A673 (cell line): ENCODE results near the gene MGAT5. TPM values are rescaled to one million over a fixed set of nuclear protein-coding genes. Genes with fewer than 3 reads are reported as not detected.

Experiments
- BruUV-seq: library from RNA; stranded (reverse); fragments of 400-500 nt; replicated peaks from 2 replicates; lab custom pipeline; 2021; lab: Mats Ljungman, UMichigan
- CTCF ChIA-PET: fragments of 300-600 bp; sonication (Branson Sonifier 250); formaldehyde crosslinking; loops from one replicate; lab custom pipeline; 2022; ENCODE audit warnings: antibody characterized with exemption; lab: Charles Lee
- POLR2A ChIA-PET: fragments of 300-600 bp; sonication (Branson Sonifier 250); formaldehyde crosslinking; loops from one replicate; lab custom pipeline; 2022; ENCODE audit warnings: antibody characterized with exemption; ENCODE audit not compliant: low non-redundant PET; lab: Charles Lee
- DNase-seq: peaks from one replicate; pipeline ENCODE4 v3.0.0-alpha.2; 2015; ENCODE audit warnings: low spot score
- H3K27ac ChIP-seq: fragments of 200-600 bp; sonication (generic); 2 replicates; pipeline ENCODE4 v1.5.1; 2016; ENCODE audit warnings: mixed run types, low read depth, mild to moderate bottlenecking, mixed read lengths, antibody characterized with exemption, low read length; ENCODE audit not compliant: poor library complexity, severe bottlenecking
- H3K27me3 ChIP-seq: fragments of 200-600 bp; sonication (generic); replicated peaks from 2 replicates; pipeline ENCODE4 v1.6.1; 2017; ENCODE audit warnings: mixed run types, low read depth, mild to moderate bottlenecking, mixed read lengths, antibody characterized with exemption, low read length; ENCODE audit not compliant: insufficient read depth, poor library complexity
- H3K36me3 ChIP-seq: fragments of 200-600 bp; sonication (generic); 2 replicates; pipeline ENCODE4 v1.6.1; 2016; ENCODE audit warnings: mixed run types, mild to moderate bottlenecking, mixed read lengths, antibody characterized with exemption, low read length; ENCODE audit not compliant: insufficient read depth, poor library complexity, severe bottlenecking
- H3K4me1 ChIP-seq: fragments of 200-600 bp; sonication (generic); 2 replicates; pipeline ENCODE4 v1.6.1; 2017; ENCODE audit warnings: mixed run types, mild to moderate bottlenecking, mixed read lengths, antibody characterized with exemption, low read length; ENCODE audit not compliant: insufficient read depth, poor library complexity, severe bottlenecking
- H3K4me3 ChIP-seq: fragments of 200-600 bp; sonication (generic); 2 replicates; pipeline ENCODE4 v1.5.1; 2016; ENCODE audit warnings: low read depth, mixed run types, mild to moderate bottlenecking, mixed read lengths, low read length; ENCODE audit not compliant: poor library complexity, severe bottlenecking
- H3K9me3 ChIP-seq: fragments of 200-600 bp; sonication (generic); 2 replicates; pipeline ENCODE4 v1.6.1; 2016; ENCODE audit warnings: mixed run types, low read depth, mild to moderate bottlenecking, mixed read lengths, antibody characterized with exemption, low read length; ENCODE audit not compliant: poor library complexity, severe bottlenecking
- EZH2 ChIP-seq: fragments of 200-600 bp; sonication (generic); IDR thresholded peaks from 2 replicates; pipeline ENCODE4 v1.6.1; 2017; ENCODE audit warnings: borderline replicate concordance, low read depth, mild to moderate bottlenecking, mixed read lengths, antibody characterized with exemption, low read length; ENCODE audit not compliant: poor library complexity, severe bottlenecking
- intact Hi-C: fragments of 100-400 bp; cut with micrococcal nuclease; formaldehyde crosslinking; loops from one replicate; pipeline ENCODE4 v1.10.0; 2022; ENCODE audit not compliant: unreplicated experiment
- total RNA-seq: library from RNA; stranded (reverse); gene quantifications from 2 replicates; pipeline ENCODE4 v1.2.3, GENCODE V29; 2021
- TF ChIP-seq, protein P1 (sequence below): fragments of 300-800, 200-600 bp; sonication (generic); conservative IDR thresholded peaks from 2 replicates; pipeline ENCODE4 v1.5.1; 2017; ENCODE audit warnings: low read depth, mild to moderate bottlenecking, antibody characterized with exemption, low read length, moderate library complexity, mixed read lengths

Gene MGAT5
- total RNA-seq, 1 experiment from 2014 or later = 11.0 TPM

DNA sequence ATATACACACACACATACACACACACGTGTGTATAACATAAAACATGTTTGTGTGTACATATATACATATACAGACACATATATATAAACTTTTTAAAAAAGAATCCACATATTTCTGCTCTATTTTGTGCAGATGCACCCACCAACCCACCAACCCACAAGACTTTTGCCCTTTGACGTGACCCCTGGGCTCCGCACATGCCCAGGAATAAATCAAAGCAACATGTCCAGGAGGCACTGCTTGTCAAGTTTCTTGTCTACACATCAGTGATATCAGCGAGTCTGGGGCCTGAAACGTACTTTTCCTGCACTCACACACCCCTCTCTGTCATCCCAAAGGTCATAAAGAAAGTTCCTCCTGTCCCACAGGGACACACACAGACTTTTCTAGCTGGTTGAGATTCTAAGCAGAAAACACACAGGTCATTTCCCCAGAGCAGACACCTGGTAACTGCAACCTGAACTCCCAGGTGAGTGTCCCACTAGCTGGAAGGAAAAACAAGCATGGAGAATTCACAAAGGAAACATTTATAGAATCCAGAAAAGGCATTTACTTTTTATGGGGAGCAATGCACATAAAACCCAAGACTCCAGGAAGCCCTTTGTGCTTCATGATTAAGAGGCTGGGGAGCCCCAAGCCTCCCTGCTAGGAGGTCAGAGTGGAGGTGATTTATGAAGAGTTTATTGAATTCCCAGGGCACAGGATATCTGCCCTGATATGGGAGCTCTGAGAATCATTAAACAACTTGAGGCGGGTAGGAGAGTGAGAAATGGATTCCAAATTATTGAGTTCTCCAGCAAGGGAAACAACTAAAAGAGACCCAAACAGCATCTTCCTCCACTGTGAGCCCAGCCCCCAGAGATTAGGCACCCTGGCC is 211.6 kb downstream of the MGAT5 start:
- no peak overlapping the region for H3K27ac ChIP-seq
- H3K36me3 ChIP-seq = no peaks in the 10 kb centered on the region
- no peaks in the 10 kb centered on the region for H3K9me3 ChIP-seq
- no peaks in the 10 kb centered on the region for H3K27me3 ChIP-seq
- POLR2A ChIA-PET = no interaction called here
- no peak overlapping the region for H3K4me3 ChIP-seq
- DNase-seq = no peak
- CTCF ChIA-PET = interaction anchor here (0.6 kb wide), 1 partner anchor 60 kb away, joined by 3 read pairs; no protein-coding TSS in a partner anchor
- TF ChIP-seq, protein P1, sequence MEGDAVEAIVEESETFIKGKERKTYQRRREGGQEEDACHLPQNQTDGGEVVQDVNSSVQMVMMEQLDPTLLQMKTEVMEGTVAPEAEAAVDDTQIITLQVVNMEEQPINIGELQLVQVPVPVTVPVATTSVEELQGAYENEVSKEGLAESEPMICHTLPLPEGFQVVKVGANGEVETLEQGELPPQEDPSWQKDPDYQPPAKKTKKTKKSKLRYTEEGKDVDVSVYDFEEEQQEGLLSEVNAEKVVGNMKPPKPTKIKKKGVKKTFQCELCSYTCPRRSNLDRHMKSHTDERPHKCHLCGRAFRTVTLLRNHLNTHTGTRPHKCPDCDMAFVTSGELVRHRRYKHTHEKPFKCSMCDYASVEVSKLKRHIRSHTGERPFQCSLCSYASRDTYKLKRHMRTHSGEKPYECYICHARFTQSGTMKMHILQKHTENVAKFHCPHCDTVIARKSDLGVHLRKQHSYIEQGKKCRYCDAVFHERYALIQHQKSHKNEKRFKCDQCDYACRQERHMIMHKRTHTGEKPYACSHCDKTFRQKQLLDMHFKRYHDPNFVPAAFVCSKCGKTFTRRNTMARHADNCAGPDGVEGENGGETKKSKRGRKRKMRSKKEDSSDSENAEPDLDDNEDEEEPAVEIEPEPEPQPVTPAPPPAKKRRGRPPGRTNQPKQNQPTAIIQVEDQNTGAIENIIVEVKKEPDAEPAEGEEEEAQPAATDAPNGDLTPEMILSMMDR = no peak
- no peak for TF ChIP-seq EZH2
- intact Hi-C loops = no loop called here
- no TSS peak for BruUV-seq
- H3K4me1 ChIP-seq = no peaks in the 10 kb centered on the region

DNA sequence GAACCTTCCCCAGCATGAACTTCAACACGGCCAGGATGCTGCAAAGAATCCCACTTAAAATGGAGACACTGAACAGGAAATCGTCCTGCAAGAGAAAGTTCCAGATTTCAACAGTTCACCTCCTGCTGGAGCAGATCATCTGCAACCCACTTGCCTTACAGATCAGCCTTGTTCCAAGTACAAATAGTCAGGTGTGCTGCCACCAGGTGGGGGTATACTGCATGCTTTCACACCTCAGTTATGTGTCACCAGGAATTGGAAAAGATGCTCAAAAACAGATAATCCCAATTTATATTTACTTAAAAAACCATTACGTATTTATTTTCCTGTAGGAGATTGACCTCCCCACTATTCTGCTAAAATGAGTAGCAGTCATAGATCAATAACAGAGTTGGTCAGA is 212.3 kb downstream of the MGAT5 start:
- Histone ChIP-seq H3K36me3 (no peaks in the 10 kb centered on the region), H3K4me3 (no peak overlapping the region), H3K27ac (no peak overlapping the region), H3K4me1 (no peaks in the 10 kb centered on the region), H3K9me3 (no peaks in the 10 kb centered on the region), H3K27me3 (no peaks in the 10 kb centered on the region)
- BruUV-seq = no TSS peak
- ChIA-PET CTCF (no interaction called here), POLR2A (no interaction called here)
- DNase-seq = no peak
- TF ChIP-seq EZH2 = no peak
- TF ChIP-seq, protein P1 = 0 out of 2 replicates have a peak, but pooled peaks have one; percentile 11
- intact Hi-C loops = no loop called here

DNA sequence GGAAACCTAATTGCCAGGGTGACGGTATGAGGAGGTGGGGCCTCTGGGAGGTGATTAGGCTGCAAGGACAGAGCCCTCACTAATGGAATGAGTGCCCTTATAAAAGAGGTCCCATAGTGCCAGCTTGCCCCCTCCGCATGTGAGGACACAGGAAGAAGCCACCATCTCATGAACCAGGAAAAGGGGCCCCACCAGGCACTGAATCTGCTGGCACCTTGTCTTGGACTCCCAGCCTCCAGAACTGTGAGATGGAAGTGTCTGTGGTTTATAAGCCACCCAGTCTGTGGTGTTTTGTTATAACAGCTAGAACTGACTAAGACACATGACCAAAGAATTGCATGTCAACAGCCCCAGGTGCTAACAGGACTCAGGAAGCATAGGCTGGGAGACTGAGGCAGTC is 214.3 kb downstream of the MGAT5 start:
- ChIA-PET POLR2A (no interaction called here), CTCF (no interaction called here)
- intact Hi-C loops = no loop called here
- TF ChIP-seq EZH2 = no peak
- TF ChIP-seq, protein P1 = no peak
- no peaks in the 10 kb centered on the region for H3K27me3 ChIP-seq
- DNase-seq = no peak
- H3K9me3 ChIP-seq = no peaks in the 10 kb centered on the region
- BruUV-seq = no TSS peak
- H3K4me3 ChIP-seq = no peak overlapping the region
- H3K27ac ChIP-seq = no peak overlapping the region
- H3K36me3 ChIP-seq = no peaks in the 10 kb centered on the region
- H3K4me1 ChIP-seq = no peaks in the 10 kb centered on the region
